Activated naive CD4-positive, alpha-beta T cell treated with anti-CD3 and anti-CD28 coated beads, Interleukin-2, amount 50 U/mL, for 16 hours (primary cell): ENCODE measurements around the gene SIN3B.

Source experiments
- DNase-seq: peaks from one replicate; pipeline ENCODE4 v3.0.0-alpha.2; 2020

The SIN3B gene

GRCh38 chr19:16889883-16890460 is 60.8 kb downstream of the SIN3B start:
- DNase-seq = no peak

GRCh38 chr19:16890461-16891184 is 61.4 kb downstream of the SIN3B start:
- no peak for DNase-seq

GRCh38 chr19:16891696-16892382 is 62.6 kb downstream of the SIN3B start:
- no peak for DNase-seq

- no peak for DNase-seq
Observed at GRCh38 chr19:16892436-16892835, 63.2 kb downstream of the SIN3B start.

- DNase-seq = no peak
Observed at GRCh38 chr19:16892868-16893685, 63.9 kb downstream of the SIN3B start.

GRCh38 chr19:16893686-16893989 is 64.4 kb downstream of the SIN3B start:
- no peak for DNase-seq

GRCh38 chr19:16894080-16894479 is 64.9 kb downstream of the SIN3B start:
- DNase-seq = no peak

GRCh38 chr19:16895467-16896145 is 66.4 kb downstream of the SIN3B start:
- DNase-seq = no peak

GRCh38 chr19:16896146-16897028 is 67.2 kb downstream of the SIN3B start:
- no peak for DNase-seq

- peak; percentile 45 for DNase-seq
Observed at GRCh38 chr19:16897029-16897855, 68.0 kb downstream of the SIN3B start.

- DNase-seq = no peak
Observed at GRCh38 chr19:16897856-16898161, 68.6 kb downstream of the SIN3B start.

- no peak for DNase-seq
Observed at GRCh38 chr19:16898361-16899015, 69.3 kb downstream of the SIN3B start.

GRCh38 chr19:16899566-16900075 is 70.4 kb downstream of the SIN3B start:
- no peak for DNase-seq

GRCh38 chr19:16901491-16902175 is 72.4 kb downstream of the SIN3B start:
- no peak for DNase-seq

- DNase-seq = no peak
Observed at GRCh38 chr19:16902545-16902944, 73.3 kb downstream of the SIN3B start.

- DNase-seq = no peak
Observed at GRCh38 chr19:16903347-16903746, 74.1 kb downstream of the SIN3B start.

- no peak for DNase-seq
Observed at GRCh38 chr19:16904599-16904998, 75.4 kb downstream of the SIN3B start.

- DNase-seq = no peak
Observed at GRCh38 chr19:16908759-16909158, 79.6 kb downstream of the SIN3B start.

- DNase-seq = no peak
Observed at GRCh38 chr19:16911046-16911445, 81.8 kb downstream of the SIN3B start.

- DNase-seq = no peak
Observed at GRCh38 chr19:16912780-16913179, 83.6 kb downstream of the SIN3B start.
